Amniotic epithelial cell (primary cell): Measurements from ENCODE around the gene KIFAP3.
A peak's percentile ranks its signal among the peaks of the same experiment; 100 is the strongest.
"Not testable (repeated sequence)": the region's sequence is repeated elsewhere in the genome, so short reads cannot be mapped to it uniquely, and the experiment has no call there.

Experiments
- DNase-seq: peaks from one replicate; pipeline ENCODE4 v3.0.0-alpha.2; 2010; ENCODE audit warnings: low read depth

KIFAP3 gene

DNA sequence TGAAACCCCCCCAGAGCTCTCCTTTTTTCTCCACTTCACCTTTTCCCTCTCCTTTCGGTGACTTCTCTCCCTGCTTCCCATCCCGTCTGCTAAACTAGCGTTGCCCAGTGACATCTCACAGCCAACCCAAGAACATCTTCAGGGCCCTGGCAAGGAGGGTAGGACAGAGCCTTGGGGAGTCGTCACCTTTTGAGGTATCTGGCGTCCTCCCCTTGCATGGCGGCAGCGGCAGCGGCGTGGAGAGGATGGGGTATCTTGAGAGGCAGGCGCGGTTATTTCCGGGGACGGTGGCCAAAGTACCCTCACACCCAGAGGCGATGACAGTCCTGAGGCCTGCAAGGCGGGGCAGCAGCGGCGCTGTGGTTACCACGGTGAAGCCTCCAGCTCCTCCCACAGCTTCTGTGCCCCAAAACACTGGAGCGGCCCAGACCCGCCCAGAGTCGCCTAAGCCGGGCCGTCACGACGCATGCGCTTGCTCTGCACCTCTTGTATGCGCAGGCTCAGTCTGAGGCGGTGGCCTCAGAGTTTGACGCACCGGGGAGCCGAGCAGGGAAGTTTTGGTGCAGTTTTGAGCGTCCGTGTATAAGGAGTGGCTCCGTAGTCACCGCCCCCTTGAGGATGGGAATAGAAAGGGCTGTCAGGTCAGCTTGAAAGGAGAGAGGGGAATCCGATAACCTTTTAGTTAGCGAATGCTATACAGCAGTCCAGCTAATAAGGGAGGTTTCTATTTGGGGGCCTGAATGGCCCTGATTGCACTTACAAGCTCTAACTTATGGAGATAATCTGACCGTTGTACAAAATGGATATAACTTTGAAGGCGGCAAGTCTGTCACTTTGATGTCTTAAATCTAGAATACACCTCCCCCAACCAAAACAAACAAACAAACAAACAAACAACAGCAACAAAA is at the start of gene KIFAP3:
KIFAP3 (minus strand) TSS at position 446 of the 908 bp plus-strand sequence; CDS start at position 218, 228 bp downstream.
- DNase-seq, result peak; percentile 95

DNA sequence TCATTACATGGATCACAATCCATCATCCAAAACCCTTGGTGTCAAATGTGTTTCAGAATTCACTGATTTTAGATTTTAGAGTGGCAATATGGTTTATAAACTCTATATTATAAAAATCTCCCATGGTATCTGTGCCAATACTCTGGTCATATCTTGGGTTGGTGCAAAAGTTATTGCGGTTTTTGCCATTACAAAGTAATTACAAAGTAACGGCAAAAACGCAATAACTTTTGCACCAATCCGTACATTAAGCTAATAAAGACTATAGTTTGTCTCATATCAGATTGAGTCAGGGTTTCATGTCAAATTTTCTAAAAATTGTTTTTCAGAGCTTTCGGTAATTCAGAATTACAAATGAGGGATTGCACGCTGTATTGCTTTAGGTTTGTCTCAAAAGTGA is 47.9 kb upstream of the KIFAP3 start:
- no peak for DNase-seq

DNA sequence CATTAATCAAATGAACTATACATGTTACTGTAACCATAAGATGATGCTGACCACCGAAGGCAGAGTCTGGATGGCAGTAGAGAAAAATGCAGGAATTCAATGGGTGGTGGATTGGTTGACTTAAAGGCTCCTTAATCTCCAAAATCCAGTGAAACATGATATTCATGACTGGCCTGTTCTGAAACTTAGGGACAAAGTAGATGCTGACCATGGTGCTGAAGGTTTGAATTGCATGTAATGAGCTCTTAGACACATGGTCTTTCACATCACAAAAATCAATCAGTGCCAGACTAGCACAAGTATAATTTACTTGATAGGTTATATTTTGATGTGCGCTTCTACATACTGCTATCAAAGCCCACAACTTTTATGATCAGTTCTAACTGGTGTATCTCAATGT is 40.4 kb upstream of the KIFAP3 start:
- DNase-seq, result peak; percentile 29

DNA sequence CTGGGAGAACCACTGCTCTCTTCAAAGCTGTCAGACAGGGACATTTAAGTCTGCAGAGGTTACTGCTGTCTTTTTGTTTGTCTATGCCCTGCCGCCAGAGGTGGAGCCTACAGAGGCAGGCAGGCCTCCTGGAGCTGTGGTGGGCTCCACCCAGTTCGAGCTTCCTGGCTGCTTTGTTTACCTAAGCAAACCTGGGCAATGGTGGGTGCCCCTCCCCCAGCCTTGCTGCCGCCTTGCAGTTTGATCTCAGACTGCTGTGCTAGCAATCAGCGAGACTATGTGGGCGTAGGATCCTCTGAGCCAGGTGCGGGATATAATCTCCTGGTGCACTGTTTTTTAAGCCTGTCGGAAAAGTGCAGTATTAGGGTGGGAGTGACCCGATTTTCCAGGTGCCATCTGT is 38.6 kb upstream of the KIFAP3 start:
- DNase-seq, result not testable (repeated sequence)

DNA sequence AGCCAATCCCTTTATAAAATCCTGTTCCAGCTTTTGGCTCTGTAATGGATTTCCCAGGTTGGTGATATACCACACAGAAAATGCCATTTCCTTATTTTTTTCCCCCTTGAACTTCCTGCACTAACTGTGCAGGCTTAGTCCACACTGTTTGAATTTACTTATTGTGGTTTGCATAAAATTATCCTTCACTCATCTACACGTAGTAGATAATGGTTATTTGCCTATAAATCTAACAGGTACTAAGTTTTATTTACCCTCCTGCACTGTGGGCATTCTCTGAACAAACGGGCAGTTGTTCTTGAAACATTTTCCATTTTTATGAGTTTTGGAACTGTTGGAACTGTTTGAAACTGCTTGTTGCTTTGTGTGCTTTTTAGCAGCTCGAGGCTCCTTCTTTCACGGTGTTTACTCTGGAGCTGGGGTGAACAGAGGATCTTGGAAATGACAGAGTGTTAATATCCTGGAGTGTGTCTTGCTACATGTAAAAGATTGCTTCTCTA is 23.0 kb upstream of the KIFAP3 start:
- no peak for DNase-seq

DNA sequence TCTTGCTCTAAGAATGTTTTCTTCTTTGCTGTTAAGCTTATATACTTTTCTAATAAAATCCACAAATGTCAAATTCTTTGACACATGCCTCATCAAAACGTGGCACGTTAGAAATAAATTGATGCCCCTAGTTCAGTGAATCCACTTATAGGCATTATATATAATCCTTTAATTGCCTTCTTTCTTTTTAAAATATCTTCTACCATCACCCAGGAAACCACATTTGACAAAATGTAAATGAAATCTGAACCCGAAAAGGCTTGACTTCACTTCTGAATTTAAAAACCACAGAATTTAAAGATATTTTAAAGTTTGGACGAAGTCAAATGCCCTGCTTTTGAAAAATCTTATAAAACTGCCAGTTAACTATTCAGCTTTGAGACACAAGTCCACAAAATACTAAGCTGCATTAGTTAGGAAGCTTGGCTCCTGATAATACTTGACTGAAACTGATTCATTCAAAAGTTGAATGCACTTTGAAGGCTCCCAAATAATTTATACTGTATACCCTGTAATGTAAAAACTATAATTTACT is 22.4 kb upstream of the KIFAP3 start:
- no peak for DNase-seq

DNA sequence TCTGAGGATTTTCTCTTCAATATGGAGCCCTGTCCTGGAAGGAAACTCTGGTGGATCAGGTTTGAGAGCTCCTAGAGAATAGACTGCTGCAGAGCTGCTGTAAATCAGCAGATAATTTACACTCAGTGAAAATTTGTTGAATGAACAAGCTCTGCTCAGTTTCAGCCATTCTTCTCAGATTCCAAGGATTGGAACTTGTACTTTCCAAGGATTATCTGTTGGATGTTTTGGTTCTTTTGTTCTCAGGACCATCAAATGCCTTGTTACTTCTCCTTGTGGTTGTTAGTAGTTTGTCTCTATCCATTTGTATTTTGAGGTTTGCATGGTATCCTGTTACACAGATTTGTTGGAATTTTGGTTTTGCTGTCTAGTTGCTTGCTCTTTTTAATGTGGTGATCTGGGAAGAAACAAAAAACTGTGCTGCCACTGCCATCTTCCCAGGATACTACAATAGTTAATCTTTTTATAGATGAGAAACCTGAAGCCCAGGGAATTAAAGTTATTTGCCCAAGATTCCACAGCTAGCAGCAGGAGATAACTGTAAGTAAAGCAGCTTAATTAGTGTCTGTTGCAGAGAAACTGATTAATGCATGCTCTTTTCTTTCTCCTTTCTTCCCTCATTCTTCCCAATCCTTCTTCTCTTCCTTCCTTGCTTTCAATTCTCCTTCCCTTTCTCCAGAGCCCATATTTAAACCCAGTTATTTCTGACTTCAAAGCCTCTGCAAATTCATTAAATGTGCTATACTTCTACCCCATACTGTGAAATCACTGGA is 21.7 kb upstream of the KIFAP3 start:
- DNase-seq, result no peak

DNA sequence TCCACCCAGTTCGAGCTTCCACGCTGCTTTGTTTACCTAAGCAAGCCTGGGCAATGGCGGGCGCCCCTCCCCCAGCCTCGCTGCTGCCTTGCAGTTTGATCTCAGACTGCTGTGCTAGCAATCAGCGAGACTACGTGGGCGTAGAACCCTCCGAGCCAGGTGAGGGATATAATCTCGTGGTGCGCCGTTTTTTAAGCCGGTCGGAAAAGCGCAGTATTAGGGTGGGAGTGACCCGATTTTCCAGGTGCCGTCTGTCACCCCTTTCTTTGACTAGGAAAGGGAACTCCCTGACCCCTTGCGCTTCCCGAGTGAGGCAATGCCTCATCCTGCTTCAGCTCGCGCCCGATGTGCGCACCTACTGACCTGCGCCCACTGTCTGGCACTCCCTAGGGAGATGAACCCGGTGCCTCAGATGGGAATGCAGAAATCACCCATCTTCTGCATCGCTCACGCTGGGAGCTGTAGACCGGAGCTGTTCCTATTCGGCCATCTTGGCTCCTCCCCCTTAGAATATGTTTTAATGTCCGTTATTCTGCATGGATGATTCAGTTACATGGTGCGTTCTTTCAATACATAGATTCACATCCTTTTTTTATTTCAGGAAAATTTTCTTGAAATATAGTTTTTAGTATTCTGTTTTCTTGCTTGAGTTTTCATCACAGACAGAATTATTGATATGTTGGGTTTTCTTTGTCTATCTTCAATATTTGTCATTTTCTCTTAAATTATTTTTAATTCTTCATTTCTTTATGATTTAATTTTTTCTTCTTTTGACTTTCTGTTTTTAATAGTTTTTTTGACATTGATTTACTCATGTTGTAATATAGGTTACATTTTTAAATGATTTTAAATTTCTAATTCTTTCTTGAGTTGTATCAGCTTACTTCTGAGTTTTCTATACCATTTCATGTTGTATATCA is 20.5 kb upstream of the KIFAP3 start:
- DNase-seq, result not testable (repeated sequence)

DNA sequence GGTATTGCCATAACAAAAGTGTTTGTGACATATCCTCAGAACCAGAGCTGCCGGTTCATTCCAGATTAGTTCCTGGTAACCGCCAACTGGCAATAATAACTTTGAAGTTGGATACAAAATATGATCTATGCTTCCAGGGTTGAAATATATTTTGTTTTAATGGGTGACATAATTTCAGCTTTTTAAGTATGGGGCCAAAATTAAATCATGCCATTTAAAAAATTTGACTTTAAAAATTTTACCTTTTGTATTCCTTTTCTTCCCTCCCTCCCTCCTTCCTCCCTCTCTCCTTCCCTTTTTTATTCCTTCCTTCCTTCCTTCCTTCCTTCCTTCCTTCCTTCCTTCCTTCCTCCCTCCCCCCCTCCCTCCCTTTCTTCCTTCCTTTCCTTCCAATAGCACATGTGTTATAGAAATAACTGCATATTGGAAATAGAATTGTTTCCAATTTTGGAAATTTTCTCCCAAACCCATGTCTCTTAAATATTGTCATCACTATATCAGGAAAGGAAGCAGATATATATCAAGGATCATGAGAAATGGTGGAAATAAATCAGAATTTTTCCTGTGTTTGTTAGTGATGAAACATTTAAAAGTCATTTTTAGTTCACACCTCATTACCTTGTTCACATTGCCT is 12.0 kb upstream of the KIFAP3 start:
- DNase-seq, result no peak

DNA sequence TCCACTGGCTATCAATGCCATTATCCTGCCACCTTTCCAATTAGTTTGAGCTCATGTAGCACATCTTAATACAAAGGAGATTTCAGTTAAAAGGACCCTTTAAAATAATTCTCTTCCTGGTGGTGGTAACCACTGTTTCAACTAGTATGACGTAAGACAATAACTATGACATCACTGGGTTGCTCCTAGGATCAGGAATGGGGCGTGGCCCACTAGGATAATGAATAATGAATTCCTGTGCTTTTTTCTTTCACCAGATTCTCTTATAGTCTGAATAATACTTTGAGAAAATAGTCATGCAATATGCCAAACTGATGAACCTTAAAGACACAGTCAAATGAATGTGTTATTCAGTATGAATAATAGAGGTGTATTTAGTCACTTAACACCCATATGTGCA is 10.6 kb upstream of the KIFAP3 start:
- DNase-seq, result no peak

DNA sequence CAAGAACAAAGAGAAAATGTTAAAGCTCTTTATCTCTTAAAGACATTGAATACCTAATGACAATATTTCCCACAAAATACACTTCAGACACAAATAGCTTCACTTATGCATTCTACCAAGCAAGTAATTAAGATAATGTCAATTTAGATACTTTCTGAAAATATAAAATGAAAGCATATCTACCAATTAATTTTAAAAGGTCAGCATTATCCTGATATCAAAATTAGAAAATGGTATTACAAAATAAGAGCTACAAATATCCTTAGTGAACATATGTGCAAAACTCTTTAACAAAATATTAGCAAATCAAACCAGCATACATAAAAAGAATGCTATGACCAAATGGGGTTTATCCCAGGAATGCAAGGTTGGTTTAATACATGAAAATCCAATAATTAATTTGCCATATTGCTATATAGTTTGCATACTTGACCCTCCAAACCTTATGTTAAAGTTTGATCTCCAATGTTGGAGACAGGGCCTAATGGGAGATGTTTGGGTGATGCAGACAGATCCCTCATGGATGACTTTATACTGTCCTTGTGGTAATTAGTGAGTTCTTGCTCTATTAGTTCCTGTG is 4.2 kb upstream of the KIFAP3 start:
- DNase-seq, result no peak

DNA sequence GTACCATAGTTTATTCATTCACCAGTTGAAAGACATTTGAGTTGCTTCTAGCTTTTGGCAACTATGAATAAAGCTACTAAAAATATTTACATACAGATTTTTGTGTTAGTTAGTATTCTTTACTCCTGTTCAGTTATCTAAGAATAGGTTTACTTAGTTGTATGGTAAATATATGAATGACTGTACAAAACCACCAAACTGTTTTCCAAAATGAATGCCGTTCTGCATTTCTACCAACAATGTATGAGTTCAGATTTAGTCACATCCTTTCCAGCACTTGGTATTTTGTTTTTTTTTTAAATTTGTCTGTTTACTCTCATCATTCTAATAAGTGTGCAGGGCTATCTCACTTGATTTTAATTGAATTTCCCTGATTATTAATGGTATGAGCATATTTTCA is 3.4 kb upstream of the KIFAP3 start:
- no peak for DNase-seq

DNA sequence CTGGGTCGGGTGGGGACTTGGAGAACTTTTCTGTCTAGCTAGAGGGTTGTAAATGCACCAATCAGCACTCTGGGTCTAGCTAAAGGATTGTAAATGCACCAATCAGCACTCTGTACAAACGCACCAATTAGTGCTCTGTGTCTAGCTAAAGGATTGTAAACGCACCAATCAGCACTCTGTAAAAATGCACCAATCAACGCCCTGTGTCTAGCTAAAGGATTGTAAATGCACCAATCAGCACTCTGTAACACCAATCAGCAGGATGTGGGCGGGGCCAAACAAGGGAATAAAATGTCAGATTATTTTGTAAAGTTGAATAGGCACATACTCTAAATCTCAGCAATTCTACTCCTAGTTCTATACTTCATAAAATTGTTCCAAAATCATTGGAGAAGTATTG is 2.5 kb upstream of the KIFAP3 start:
- DNase-seq, result not testable (repeated sequence)

DNA sequence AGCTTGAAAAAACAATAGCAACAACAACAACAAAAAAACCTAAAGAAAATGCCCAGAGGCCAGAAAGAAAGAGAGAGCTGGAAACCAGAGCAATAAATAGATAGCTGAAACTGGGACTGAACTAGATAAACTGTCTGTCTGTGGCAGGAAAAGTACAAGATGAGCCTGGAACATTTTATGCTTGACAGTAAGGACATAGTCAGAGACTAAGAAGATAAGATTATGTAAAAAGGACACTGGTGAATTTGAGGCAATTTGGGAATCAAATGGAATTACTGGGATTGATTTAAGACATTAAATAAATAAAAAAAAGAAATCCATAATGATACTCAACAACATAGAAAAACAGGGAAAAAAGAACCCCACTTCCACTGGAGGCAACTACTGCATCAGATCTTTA is 1.7 kb upstream of the KIFAP3 start:
- DNase-seq, result no peak

DNA sequence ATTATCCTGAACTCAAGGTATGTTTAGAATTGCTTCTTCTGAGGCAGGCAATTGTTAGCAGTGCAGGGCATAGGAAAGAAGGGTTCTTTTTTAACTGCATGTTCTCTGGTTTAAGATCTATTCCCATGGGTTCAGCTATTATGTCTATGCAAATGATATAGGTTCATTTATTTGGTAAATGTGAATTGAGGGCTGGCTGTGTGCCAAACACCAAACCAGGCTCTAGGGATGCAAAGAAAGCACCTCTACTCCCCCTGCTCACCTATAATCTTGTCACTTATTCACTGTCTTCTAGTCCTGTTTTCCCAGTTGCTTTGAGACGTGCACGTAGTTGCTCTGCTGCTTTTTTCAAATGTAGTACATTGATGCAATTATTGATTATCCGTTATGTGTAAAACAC is 691 bp upstream of the KIFAP3 start:
- DNase-seq, result no peak

DNA sequence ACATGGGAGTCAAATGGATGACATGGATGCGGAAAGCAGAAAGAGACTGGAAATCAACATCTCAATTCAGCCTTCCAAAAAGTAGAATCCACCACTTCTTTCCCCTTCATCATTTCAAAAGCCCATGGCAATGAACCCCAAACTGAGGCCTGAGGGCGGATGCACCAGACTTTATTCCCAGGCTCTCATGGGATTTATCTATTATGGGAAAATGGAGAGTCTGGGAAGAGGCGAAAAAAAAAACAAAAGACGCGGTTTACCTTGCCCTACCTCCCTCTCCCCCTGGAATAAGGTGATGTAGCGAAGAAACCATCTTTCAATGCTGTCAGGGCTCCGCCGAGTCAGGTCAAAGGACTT is 624 bp downstream of the KIFAP3 start:
- no peak for DNase-seq

DNA sequence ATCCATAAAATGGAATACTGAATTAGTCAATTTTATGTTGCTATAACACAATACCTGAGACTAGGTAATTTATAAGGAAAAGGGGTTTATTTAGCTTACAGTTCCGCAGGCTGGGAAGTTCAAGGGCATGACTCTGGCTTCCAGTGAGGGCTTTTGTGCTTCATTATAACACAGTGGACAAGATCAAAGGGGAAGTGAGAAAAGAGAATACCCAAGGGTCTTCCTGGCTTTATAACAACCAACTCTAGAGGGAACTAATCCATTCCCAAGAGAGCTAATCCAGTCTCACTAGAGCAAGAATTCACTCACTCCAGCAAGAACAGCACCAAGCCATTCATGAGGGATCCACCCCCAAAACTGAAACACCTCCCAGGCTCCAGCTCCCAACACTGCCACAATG is 3.1 kb downstream of the KIFAP3 start:
- DNase-seq, result no peak

DNA sequence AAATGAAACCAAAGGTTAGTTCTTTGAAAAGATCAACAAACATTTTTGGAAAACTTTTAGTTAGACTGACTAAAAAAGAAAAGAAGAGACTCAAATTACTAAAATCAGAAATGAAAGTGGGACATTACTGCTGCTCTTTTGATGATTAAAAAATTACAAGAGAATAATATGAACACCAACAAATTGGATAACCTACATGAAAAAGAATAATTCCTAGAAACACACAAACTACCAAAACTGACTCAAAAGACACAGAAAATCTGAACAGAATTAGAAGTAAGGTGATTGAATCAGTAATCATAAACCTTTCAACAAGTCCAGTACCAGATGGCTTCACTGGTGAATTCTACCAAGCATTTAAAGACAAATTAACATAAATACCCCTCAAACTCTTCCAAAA is 5.6 kb downstream of the KIFAP3 start:
- no peak for DNase-seq

DNA sequence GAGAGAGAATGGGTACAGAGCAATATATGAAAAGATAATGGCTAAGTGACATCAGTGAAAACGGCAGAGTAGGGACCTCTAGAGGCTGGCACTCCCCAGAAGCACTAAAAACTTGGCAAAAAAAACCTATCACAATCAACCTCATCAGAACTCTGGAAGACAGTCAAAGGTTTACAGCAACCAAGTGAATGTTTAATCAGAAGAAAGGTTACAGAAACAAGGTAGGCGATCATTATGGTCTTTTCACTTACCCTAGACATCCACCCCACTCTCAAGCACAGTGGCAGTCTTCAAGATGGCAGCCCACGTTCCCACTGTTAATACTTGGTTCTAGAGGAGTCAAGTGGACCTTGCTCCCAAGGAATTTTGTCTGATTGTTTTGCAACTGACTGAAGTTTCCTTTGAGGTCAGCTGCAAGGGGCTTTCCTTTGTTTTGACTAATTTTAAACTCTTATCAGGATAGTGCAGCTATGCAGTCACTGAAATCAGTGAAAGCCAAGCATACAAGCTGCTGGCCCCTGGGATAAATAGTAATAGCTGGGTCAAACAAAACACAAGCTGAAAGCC is 7.2 kb downstream of the KIFAP3 start:
- no peak for DNase-seq

DNA sequence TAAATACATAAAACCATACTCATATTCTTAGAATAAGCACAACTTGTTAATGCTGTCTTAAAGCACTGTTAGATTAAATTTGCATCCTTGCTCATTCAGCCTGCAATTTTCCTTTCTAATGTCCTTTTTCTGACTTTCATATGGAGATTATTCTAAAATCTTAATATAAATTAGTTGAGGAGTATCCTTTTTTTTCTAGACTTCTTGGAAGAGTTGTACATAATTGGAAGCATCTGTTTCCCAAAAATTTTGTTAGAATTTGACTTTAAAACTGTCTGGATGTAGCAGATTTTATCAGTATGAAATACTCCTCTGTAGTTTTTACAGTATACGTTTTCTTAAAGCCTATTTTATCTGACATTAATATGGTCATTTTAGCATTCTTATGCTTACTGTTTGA is 9.7 kb downstream of the KIFAP3 start:
- no peak for DNase-seq
